Ramos (cell line): ENCODE data around the gene GABRQ.

Source experiments
- in situ Hi-C: fragments of 300-500 bp; cut with MboI; formaldehyde crosslinking; loops from one replicate; pipeline ENCODE4 v1.14.3; 2022; ENCODE audit warnings: low sequenced_read_pairs; ENCODE audit not compliant: unreplicated experiment

GABRQ gene

GRCh38 chrX:152637649-152638442 is at the start of gene GABRQ:
Gene GABRQ (plus strand): TSS chrX:152637895. CDS start chrX:152638203, 308 bp downstream.
- in situ Hi-C loops = no loop called here

DNA sequence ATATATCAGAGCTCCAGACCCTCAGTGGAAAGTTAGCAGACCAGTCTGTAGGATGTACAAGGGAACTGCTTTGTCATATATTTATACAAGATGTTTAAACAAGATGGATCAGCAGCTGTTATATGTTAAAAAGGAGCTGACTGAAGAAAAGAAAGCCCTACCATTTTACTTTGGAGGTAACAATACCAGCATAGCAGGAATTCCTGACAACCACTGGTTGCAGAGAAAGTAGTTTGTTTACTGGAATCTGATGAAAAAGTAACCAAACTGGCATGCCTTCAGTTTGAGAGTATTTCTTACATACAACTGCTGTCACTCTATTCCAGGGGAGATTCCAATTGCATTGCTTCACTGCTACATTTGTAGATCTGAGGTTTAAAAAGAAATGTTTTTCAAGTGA is 49.5 kb upstream of the GABRQ start:
- in situ Hi-C loops = no loop called here

- in situ Hi-C loops = no loop called here
These were observed 36.7 kb upstream of the GABRQ start for GRCh38 chrX:152600853-152601633.

DNA sequence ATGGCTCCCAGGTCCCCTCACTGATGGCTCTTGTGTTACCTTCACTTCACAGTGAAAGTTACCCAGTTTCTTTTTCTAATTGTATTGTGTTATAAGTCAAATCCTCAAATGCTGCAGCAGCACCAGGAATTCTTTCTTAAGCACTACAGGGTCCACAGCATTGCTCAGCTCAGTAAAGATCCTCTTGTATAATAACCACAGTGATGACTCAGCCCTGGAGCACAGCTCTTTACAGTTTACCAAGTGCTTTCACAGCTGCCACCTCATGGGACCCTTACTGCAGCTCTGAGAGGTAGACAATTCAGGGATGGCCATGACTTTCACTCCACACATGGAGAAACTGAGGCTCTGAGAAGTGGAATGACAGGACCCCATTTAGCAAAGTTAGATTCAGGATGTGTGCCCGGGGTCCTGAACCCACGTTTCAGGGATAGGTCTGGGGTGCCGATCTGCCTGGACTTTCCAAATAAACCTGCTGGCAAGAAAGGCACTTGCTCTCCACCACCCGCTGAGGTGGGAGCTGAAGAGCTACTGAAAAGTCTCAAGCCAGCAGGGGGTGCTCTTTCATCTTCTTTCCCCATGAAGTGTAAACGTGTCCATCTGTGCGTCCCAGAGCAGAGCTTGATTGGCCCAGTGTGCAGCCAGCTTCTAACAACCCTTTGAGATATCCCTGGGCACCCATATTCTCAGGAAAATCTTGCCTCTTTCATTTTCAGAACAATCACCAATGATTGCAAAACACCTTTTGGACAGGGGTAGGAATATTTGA is 35.7 kb upstream of the GABRQ start:
- in situ Hi-C loops = no loop called here

DNA sequence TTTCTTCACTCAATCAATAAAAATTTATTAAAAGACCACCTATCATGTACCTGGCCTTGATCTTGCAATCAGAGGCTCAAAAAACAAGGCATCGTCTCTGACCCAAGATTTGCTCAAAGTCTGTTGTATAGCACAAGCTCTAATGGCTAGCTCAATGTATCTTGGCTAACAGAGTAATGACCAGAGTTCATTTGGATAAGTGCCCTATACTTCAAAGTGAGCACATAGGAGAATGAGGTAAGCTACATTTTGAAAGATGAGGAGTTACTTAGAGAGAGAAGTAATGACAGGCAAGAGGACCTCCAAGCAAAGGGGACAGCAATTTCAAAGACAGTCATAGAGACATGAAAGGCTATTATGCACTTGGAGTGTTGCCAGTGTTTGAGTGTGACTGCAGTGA is 22.9 kb upstream of the GABRQ start:
- in situ Hi-C loops = no loop called here

DNA sequence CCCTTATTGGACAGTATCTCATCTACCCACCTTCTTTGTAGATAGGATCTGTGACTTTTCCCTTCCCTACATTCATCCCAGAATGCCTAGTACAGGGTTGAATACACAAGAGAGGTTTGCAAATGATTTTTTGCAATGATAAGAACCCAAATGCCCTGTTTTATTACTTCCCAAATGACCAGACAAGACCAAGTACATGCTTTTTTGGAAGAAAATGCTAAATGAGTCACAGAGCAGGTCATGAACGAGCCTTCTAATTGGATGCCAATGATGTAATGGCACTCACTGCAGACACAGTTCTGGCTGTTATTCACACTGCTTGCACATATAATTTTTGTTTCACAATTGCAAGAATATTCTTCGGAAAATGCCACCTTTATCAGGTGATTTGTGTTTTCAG is 17.8 kb upstream of the GABRQ start:
- in situ Hi-C loops = no loop called here

DNA sequence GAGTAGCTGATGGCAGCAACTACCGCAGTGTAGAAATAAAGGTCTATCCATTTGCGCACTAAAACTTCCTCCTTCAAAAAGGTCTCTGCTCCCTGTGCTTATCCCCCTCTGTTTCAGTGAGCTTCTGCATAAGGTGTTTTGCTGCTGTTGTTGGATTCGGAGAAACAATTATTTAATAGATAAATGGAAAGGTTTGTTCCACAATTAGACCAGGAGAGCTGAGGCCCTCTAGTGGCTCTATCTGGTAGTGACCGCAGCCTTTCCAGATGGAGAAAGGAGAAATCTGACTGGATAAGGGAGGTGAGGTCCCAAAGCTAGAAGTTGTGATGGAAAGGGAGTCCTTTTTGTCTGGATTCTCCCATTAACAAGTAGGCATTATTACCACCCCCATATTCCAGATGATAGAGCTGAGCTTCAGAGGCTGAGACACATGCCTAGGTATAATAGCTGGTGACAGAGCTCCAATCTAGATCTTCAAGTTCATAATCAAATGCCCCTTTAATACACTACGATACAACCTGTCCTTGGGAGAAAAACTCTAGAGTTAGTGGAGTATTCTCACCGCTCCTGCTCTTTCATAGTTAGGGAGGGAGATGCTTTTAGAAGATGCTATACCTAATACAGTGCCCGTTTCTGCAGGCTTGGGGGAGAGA is 5.1 kb upstream of the GABRQ start:
- in situ Hi-C loops = no loop called here

- in situ Hi-C loops = no loop called here
These were observed 1.8 kb upstream of the GABRQ start for GRCh38 chrX:152635941-152636340.

GRCh38 chrX:152638443-152638904 is 779 bp downstream of the GABRQ start:
- in situ Hi-C loops = no loop called here

- in situ Hi-C loops = no loop called here
These were observed 1.7 kb downstream of the GABRQ start for GRCh38 chrX:152639426-152639825.

DNA sequence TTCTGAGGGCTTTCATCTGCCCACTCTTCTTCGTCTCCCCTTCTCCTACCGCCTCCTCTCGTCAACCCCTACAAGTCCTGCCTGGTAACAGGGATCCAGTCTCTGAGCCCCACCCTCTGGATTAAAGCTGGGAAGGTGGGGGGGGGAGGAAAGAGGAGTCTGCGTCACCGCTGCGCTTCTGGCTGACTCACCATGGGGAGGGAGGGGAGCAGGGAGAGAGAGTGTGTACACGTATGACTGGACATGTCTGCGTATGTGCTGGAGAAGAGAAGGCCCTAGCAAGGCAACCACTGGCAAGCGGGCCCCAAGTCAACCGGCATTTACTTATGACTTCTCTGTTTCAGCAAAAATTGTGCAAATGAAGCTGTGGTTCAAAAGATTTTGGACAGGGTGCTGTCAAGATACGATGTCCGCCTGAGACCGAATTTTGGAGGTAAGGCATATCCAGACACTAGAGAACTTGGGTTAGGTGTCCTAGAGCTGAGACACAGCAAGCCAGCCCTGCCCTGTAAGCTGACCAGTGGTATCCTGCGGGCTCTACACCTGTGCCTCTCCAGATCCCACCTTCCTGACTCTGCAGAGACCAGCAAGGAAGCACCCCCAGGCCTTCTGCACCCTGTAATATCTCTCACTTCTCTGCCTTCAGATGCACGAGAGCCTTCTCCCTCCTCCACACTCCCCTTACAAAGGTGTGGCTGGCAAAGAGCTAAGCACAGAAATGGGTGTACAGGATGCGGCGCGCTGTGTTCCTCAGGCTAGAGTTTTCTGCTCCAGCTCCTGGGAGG is 2.5 kb downstream of the GABRQ start:
- in situ Hi-C loops = no loop called here

GRCh38 chrX:152641256-152641875 is 3.7 kb downstream of the GABRQ start:
- in situ Hi-C loops = no loop called here

DNA sequence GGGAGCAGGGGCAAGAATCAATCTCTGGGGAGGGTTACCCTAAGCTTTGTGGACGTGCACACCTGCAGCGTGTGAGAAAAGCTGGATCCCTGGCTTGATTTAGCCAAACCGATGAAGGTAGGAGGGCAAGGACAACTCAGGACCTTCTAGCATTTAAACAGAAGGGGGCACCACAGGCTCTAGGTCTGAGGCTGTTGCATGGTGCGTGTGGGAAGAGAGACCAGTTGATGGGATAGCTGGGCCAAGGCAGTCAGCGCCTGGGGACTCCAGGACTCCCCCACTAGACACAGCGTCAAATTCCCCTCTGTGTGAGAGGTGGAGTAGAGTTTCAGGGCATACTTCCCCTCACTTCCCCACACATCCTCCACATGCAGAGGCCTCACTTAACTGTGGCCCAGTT is 4.3 kb downstream of the GABRQ start:
- in situ Hi-C loops = no loop called here

- in situ Hi-C loops = no loop called here
These were observed 5.4 kb downstream of the GABRQ start for GRCh38 chrX:152642931-152643564.

GRCh38 chrX:152646961-152647360 is 9.3 kb downstream of the GABRQ start:
- in situ Hi-C loops = no loop called here

- in situ Hi-C loops = no loop called here
These were observed 10.3 kb downstream of the GABRQ start for GRCh38 chrX:152647978-152648377.

GRCh38 chrX:152652060-152652459 is 14.4 kb downstream of the GABRQ start:
- in situ Hi-C loops = no loop called here

DNA sequence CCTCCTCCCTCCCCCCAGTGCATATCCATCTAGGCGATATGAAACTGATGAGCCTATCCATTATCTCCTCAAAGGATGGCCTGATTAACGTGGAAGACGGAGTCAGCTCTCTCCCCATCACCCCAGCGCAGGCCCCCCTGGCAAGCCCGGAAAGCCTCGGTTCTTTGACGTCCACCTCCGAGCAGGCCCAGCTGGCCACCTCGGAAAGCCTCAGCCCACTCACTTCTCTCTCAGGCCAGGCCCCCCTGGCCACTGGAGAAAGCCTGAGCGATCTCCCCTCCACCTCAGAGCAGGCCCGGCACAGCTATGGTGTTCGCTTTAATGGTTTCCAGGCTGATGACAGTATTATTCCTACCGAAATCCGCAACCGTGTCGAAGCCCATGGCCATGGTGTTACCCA is 14.8 kb downstream of the GABRQ start:
- in situ Hi-C loops = no loop called here

- in situ Hi-C loops = no loop called here
These were observed 18.4 kb downstream of the GABRQ start for GRCh38 chrX:152656087-152656486.
